GM12865 (cell line): ENCODE results near the gene ATP10B.
"Not testable (repeated sequence)": the region's sequence is repeated elsewhere in the genome, so short reads cannot be mapped to it uniquely, and the experiment has no call there.

ENCODE experiments used
- DNase-seq: peaks from one replicate; pipeline ENCODE4 v3.0.0; 2010; ENCODE audit warnings: low read depth
- H3K4me3 ChIP-seq: 2 replicates; pipeline ENCODE4 v1.5.1; 2011; ENCODE audit warnings: mild to moderate bottlenecking, low read depth, low read length, control low read depth
- TF ChIP-seq, protein P1 (sequence below): IDR thresholded peaks from 2 replicates; pipeline ENCODE4 v1.5.1; 2011; ENCODE audit warnings: low read length, control low read depth, low read depth, inconsistent platforms; ENCODE audit not compliant: insufficient read depth; ENCODE audit errors: missing control alignments

The ATP10B gene, protein sequence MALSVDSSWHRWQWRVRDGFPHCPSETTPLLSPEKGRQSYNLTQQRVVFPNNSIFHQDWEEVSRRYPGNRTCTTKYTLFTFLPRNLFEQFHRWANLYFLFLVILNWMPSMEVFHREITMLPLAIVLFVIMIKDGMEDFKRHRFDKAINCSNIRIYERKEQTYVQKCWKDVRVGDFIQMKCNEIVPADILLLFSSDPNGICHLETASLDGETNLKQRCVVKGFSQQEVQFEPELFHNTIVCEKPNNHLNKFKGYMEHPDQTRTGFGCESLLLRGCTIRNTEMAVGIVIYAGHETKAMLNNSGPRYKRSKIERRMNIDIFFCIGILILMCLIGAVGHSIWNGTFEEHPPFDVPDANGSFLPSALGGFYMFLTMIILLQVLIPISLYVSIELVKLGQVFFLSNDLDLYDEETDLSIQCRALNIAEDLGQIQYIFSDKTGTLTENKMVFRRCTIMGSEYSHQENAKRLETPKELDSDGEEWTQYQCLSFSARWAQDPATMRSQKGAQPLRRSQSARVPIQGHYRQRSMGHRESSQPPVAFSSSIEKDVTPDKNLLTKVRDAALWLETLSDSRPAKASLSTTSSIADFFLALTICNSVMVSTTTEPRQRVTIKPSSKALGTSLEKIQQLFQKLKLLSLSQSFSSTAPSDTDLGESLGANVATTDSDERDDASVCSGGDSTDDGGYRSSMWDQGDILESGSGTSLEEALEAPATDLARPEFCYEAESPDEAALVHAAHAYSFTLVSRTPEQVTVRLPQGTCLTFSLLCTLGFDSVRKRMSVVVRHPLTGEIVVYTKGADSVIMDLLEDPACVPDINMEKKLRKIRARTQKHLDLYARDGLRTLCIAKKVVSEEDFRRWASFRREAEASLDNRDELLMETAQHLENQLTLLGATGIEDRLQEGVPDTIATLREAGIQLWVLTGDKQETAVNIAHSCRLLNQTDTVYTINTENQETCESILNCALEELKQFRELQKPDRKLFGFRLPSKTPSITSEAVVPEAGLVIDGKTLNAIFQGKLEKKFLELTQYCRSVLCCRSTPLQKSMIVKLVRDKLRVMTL (N-terminal part only)

DNA sequence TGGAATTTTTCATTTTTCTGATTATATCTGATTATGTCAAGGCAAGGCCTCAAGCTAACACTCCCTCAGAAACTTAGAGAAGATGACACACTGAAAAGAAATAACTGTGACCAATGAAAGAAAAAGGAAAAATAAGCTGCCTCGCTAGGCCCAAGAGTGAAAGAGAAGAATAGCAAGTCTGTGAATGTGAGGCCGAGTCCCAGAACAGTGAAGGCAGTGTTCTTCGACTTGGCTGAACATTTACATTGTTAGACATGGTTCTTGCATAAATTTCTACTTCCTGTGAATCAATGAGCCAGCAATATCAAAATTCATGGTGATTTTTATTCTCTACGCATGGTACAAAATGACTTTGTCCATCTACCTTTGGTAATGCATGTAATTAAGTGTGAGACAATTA is at the start of gene ATP10B:
ATP10B (minus strand) TSS at position 163 of the 400 bp plus-strand sequence. CDS start 164,137 bp downstream, outside the sequence.
- no peak within 1 kb of the TSS for H3K4me3 ChIP-seq
- no peak for DNase-seq
- TF ChIP-seq, protein P1, sequence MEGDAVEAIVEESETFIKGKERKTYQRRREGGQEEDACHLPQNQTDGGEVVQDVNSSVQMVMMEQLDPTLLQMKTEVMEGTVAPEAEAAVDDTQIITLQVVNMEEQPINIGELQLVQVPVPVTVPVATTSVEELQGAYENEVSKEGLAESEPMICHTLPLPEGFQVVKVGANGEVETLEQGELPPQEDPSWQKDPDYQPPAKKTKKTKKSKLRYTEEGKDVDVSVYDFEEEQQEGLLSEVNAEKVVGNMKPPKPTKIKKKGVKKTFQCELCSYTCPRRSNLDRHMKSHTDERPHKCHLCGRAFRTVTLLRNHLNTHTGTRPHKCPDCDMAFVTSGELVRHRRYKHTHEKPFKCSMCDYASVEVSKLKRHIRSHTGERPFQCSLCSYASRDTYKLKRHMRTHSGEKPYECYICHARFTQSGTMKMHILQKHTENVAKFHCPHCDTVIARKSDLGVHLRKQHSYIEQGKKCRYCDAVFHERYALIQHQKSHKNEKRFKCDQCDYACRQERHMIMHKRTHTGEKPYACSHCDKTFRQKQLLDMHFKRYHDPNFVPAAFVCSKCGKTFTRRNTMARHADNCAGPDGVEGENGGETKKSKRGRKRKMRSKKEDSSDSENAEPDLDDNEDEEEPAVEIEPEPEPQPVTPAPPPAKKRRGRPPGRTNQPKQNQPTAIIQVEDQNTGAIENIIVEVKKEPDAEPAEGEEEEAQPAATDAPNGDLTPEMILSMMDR, result no peak

GRCh38 chr5:160901656-160902055 is 49.6 kb upstream of the ATP10B start:
- no peak for DNase-seq
- TF ChIP-seq, protein P1, result no peak
- no peak overlapping the region for H3K4me3 ChIP-seq

GRCh38 chr5:160899735-160900134 is 47.7 kb upstream of the ATP10B start:
- TF ChIP-seq, protein P1, result no peak
- DNase-seq, result no peak
- no peak overlapping the region for H3K4me3 ChIP-seq

DNA sequence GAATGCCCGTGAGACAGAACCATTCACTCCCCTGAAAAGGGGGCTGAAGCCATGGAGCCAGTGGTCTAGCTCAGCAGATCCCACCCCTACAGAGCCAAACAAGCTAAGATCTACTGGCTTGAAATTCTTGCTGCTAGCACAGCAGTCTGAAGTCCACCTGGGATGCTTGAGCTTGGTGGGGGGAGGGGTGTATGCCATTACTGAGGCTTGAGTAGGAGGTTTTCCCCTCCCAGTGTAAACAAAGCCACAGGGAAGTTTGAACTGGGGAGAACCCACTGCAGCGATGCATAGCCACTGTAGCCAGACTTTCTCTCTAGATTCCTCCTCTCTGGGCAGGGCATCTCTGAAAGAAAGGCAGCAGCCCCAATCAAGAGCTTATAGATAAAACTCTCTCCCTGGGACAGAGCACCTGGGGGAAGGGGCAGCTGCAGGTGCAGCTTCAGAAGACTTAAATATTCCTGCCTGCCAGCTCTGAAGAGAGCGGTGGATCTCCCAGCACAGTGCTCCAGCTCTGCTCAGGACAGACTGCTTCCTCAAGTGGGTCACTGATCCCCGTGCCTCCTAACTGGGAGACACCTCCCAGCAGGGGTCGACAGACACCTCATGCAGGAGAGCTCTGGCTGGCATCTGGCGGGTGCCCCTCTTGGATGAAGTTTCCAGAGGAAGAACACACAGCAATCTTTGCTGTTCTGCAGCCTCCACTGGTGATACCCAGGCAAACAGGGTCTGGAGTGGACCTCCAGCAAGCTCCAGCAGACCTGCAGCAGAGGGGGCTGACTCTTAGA is 41.4 kb upstream of the ATP10B start:
- not testable (repeated sequence) for H3K4me3 ChIP-seq, DNase-seq

GRCh38 chr5:160887780-160888179 is 35.8 kb upstream of the ATP10B start:
- DNase-seq, result no peak
- no peak overlapping the region for H3K4me3 ChIP-seq
- TF ChIP-seq, protein P1, result no peak

- DNase-seq, H3K4me3 ChIP-seq: not testable (repeated sequence)
These were observed 21.7 kb upstream of the ATP10B start for GRCh38 chr5:160873560-160874200.

DNA sequence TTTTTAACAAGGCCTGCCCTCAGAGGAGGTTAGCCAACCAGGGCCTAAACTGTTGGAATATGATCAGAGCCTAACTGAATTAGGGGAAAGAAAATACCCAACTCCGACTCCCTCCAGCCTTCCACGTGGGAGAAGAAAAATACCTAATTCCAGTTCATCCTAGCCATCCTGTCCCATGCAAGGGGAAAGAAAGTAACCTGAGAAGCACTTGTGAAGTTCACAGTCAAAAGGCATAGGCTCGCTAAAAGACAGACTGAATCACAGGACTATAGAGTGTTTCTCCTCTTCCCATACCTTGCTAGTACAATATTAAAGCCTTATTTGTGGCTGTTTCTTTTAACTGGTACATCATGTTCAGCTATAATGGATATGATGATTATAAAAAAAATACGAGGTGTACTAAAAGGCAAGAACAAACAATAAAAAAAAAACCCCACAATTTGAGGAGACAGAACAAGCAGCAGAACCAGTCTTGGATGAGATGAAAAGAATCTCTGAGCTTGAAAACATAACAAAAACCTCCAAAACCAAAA is 18.0 kb upstream of the ATP10B start:
- H3K4me3 ChIP-seq, result no peak overlapping the region
- DNase-seq, result no peak
- TF ChIP-seq, protein P1, result no peak
